ENCODE measurements around the gene NMS. TPM values are rescaled to one million over a fixed set of nuclear protein-coding genes. Genes with fewer than 3 reads are reported as not detected.
A peak's percentile ranks its signal among the peaks of the same experiment; 100 is the strongest.

Gene NMS
- total and polyA plus RNA-seq, 4 donors = not detected

DNA sequence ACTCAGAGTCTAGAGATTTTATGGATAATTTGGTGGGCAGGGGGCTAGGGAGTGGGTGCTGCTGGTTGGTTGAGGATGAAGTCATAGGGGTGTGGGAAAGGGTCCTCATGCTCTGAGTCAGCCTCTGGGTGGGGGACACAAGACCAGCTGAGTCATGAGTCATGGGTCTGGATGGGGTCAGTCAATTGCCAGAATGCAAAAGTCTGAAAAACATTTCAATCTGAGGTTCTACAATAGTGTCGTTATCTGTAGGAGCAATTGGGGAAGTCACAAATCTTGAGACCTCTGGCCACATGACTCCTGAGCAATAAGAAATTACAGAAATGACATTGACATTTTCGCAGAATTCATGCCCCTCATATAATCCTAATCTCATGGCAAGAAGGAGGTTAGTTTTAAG lies 15.1 kb downstream of the NMS start:
- 78 to 85% methylated on average over 2 of the region's 2 CpGs for WGBS, 2 donors
- H3K36me3 ChIP-seq (ENCODE audit: control insufficient read depth in 4 of 4, insufficient read depth in 4 of 4, low read length in 4 of 4) = no peaks in the 10 kb centered on the region
- H3K9ac ChIP-seq (ENCODE audit: insufficient read depth in 1 of 2, low read length in 2 of 2) = no peak overlapping the region
- no peak overlapping the region for H3K4me3 ChIP-seq
- DNase-seq (no peak), ATAC-seq (ENCODE audit: insufficient read depth, low FRiP score) (no peak)
- H3K9me3 ChIP-seq (ENCODE audit: control insufficient read depth in 4 of 4, insufficient read depth in 3 of 4, low read length in 3 of 4) = no peaks in the 10 kb centered on the region
- H3K4me1 ChIP-seq (ENCODE audit: control insufficient read depth in 5 of 5, insufficient read depth in 5 of 5, low read length in 5 of 5) = no peaks in the 10 kb centered on the region
- H3K27ac ChIP-seq (ENCODE audit: low read depth in 1 of 2, low read length in 1 of 2) = no peak overlapping the region
- no peaks in the 10 kb centered on the region for H3K27me3 ChIP-seq (ENCODE audit: control insufficient read depth in 3 of 3, insufficient read depth in 3 of 3, low read length in 2 of 3)
- TF ChIP-seq, protein P1, sequence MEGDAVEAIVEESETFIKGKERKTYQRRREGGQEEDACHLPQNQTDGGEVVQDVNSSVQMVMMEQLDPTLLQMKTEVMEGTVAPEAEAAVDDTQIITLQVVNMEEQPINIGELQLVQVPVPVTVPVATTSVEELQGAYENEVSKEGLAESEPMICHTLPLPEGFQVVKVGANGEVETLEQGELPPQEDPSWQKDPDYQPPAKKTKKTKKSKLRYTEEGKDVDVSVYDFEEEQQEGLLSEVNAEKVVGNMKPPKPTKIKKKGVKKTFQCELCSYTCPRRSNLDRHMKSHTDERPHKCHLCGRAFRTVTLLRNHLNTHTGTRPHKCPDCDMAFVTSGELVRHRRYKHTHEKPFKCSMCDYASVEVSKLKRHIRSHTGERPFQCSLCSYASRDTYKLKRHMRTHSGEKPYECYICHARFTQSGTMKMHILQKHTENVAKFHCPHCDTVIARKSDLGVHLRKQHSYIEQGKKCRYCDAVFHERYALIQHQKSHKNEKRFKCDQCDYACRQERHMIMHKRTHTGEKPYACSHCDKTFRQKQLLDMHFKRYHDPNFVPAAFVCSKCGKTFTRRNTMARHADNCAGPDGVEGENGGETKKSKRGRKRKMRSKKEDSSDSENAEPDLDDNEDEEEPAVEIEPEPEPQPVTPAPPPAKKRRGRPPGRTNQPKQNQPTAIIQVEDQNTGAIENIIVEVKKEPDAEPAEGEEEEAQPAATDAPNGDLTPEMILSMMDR (IDR thresholded peaks at IDR 0.05; ENCODE audit: control extremely low read depth, extremely low read depth) = no peak

DNA sequence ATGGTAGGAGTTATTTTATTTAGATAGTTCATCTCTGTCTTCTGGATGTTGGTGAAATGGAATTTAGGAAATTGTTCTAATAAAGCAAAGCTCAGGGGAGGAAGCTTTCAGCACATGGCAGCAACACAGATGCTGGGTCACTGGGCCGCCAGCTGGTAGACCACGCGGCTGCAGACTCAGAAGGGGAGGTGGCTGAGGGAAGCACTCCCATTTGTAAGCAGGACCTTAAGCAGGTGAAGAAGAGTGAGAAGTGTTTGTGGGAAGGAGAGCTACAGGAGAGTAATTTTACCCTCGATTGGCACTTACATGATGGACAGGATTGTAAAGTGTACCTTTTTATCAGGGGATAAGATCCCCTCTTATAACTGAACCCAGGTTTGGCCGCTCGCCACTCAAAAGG lies 24.4 kb downstream of the NMS start:
- peaks cover 0 to 7% (median 0%) of the 10 kb centered on the region in 5 donors for H3K4me1 ChIP-seq (ENCODE audit: control insufficient read depth in 5 of 5, insufficient read depth in 5 of 5, low read length in 5 of 5)
- H3K27ac ChIP-seq (ENCODE audit: low read depth in 1 of 2, low read length in 1 of 2) = no peak overlapping the region
- WGBS, 2 donors = 64 to 77% methylated on average over 6 of the region's 6 CpGs
- DNase-seq (peak in 1 of 3 donors; percentile 39), ATAC-seq (ENCODE audit: insufficient read depth, low FRiP score) (no peak)
- no peaks in the 10 kb centered on the region for H3K36me3 ChIP-seq (ENCODE audit: control insufficient read depth in 4 of 4, insufficient read depth in 4 of 4, low read length in 4 of 4)
- H3K9me3 ChIP-seq (ENCODE audit: control insufficient read depth in 4 of 4, insufficient read depth in 3 of 4, low read length in 3 of 4) = no peaks in the 10 kb centered on the region
- H3K27me3 ChIP-seq (ENCODE audit: control insufficient read depth in 3 of 3, insufficient read depth in 3 of 3, low read length in 2 of 3) = no peaks in the 10 kb centered on the region
- no peak overlapping the region for H3K4me3 ChIP-seq
- no peak overlapping the region for H3K9ac ChIP-seq (ENCODE audit: insufficient read depth in 1 of 2, low read length in 2 of 2)
- TF ChIP-seq, protein P1 (IDR thresholded peaks at IDR 0.05; ENCODE audit: control extremely low read depth, extremely low read depth) = no peak

DNA sequence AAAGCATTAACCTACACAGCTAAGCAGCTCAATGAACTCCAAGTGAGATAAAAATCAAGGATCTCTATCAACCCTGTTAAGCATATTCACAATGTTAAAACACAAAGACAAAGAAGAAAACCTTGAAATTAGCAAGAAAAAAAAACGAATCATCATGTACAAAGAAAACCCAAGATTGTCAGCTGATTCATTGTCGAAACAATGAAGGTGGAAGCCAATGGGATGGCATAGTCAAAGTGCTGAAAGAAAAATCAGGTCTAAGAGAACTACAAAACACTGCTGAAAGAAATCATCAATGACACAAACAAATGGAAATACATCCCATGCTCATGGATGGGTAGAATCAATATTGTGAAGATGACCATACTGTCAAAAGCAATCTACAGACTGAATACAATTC lies 32.5 kb downstream of the NMS start:
- H3K36me3 ChIP-seq (ENCODE audit: control insufficient read depth in 4 of 4, insufficient read depth in 4 of 4, low read length in 4 of 4) = no peaks in the 10 kb centered on the region
- peaks cover 0 to 2% (median 0%) of the 10 kb centered on the region in 3 donors for H3K27me3 ChIP-seq (ENCODE audit: control insufficient read depth in 3 of 3, insufficient read depth in 3 of 3, low read length in 2 of 3)
- ATAC-seq (ENCODE audit: insufficient read depth, low FRiP score) (no peak), DNase-seq (no peak)
- TF ChIP-seq, protein P1 (IDR thresholded peaks at IDR 0.05; ENCODE audit: control extremely low read depth, extremely low read depth) = no peak
- no peaks in the 10 kb centered on the region for H3K4me1 ChIP-seq (ENCODE audit: control insufficient read depth in 5 of 5, insufficient read depth in 5 of 5, low read length in 5 of 5)
- peaks cover 0 to 3% (median 1%) of the 10 kb centered on the region in 4 donors for H3K9me3 ChIP-seq (ENCODE audit: control insufficient read depth in 4 of 4, insufficient read depth in 3 of 4, low read length in 3 of 4)
- no peak overlapping the region for H3K4me3 ChIP-seq
- no peak overlapping the region for H3K9ac ChIP-seq (ENCODE audit: insufficient read depth in 1 of 2, low read length in 2 of 2)
- 86% methylated on average over 2 of the region's 2 CpGs for WGBS, 2 donors
- H3K27ac ChIP-seq (ENCODE audit: low read depth in 1 of 2, low read length in 1 of 2) = no peak overlapping the region

DNA sequence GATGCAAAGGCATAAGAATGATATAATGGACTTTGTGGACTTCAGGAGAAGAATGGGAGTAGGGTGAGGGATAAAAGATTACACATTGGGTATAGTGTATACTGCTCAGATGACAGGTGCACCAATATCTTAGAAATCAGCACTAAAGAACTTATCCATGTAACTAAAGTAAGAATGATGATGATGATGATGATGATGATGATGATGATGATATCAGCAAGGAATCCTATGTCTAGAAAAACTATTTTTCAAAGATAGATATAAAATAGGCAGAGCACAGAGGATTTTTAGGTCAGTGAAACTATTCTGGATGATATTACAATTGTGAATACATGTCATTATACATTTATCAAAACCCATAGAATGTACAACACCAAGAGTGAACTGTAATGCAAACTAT lies 34.3 kb downstream of the NMS start:
- Histone ChIP-seq H3K9ac (ENCODE audit: insufficient read depth in 1 of 2, low read length in 2 of 2) (no peak overlapping the region), H3K27me3 (ENCODE audit: control insufficient read depth in 3 of 3, insufficient read depth in 3 of 3, low read length in 2 of 3) (peaks cover 0 to 2% (median 0%) of the 10 kb centered on the region in 3 donors), H3K4me3 (no peak overlapping the region), H3K9me3 (ENCODE audit: control insufficient read depth in 4 of 4, insufficient read depth in 3 of 4, low read length in 3 of 4) (peaks cover 0 to 6% (median 1%) of the 10 kb centered on the region in 4 donors), H3K4me1 (ENCODE audit: control insufficient read depth in 5 of 5, insufficient read depth in 5 of 5, low read length in 5 of 5) (no peaks in the 10 kb centered on the region), H3K27ac (ENCODE audit: low read depth in 1 of 2, low read length in 1 of 2) (no peak overlapping the region), H3K36me3 (ENCODE audit: control insufficient read depth in 4 of 4, insufficient read depth in 4 of 4, low read length in 4 of 4) (no peaks in the 10 kb centered on the region)
- TF ChIP-seq, protein P1 (IDR thresholded peaks at IDR 0.05; ENCODE audit: control extremely low read depth, extremely low read depth) = no peak
- no peak for ATAC-seq (ENCODE audit: insufficient read depth, low FRiP score)
- no peak for DNase-seq
